HG02678 (cell line): ENCODE measurements around the gene LRP5.

ENCODE experiments used
- ATAC-seq: cut with Tn5 transposase; IDR thresholded peaks from one replicate; pipeline ENCODE4 v1.9.1; 2021; ENCODE audit warnings: mild to moderate bottlenecking, moderate library complexity; ENCODE audit not compliant: unreplicated experiment

Gene LRP5

GRCh38 chr11:68328374-68329091 lies 16.1 kb downstream of the LRP5 start:
- no peak for ATAC-seq

GRCh38 chr11:68329536-68329935 lies 17.1 kb downstream of the LRP5 start:
- no peak for ATAC-seq

GRCh38 chr11:68329978-68330699 lies 17.7 kb downstream of the LRP5 start:
- ATAC-seq: no peak

GRCh38 chr11:68330700-68331337 lies 18.4 kb downstream of the LRP5 start:
- no peak for ATAC-seq

- no peak for ATAC-seq
Measured at GRCh38 chr11:68331338-68331947, 19.1 kb downstream of the LRP5 start.

- ATAC-seq: no peak
Measured at GRCh38 chr11:68332186-68332585, 19.8 kb downstream of the LRP5 start.

- no peak for ATAC-seq
Measured at GRCh38 chr11:68333173-68333572, 20.8 kb downstream of the LRP5 start.

- ATAC-seq: no peak
Measured at GRCh38 chr11:68334923-68335322, 22.5 kb downstream of the LRP5 start.

- no peak for ATAC-seq
Measured at GRCh38 chr11:68335683-68336082, 23.3 kb downstream of the LRP5 start.

GRCh38 chr11:68336716-68337115 lies 24.3 kb downstream of the LRP5 start:
- ATAC-seq: no peak

- ATAC-seq: no peak
Measured at GRCh38 chr11:68337399-68337835, 25.0 kb downstream of the LRP5 start.

- no peak for ATAC-seq
Measured at GRCh38 chr11:68338051-68338780, 25.8 kb downstream of the LRP5 start.

- ATAC-seq: no peak
Measured at GRCh38 chr11:68340003-68340767, 27.8 kb downstream of the LRP5 start.

- ATAC-seq: no peak
Measured at GRCh38 chr11:68340784-68341556, 28.6 kb downstream of the LRP5 start.

- ATAC-seq: no peak
Measured at GRCh38 chr11:68341557-68342458, 29.4 kb downstream of the LRP5 start.

- ATAC-seq: no peak
Measured at GRCh38 chr11:68342459-68343158, 30.2 kb downstream of the LRP5 start.

- no peak for ATAC-seq
Measured at GRCh38 chr11:68343761-68344256, 31.4 kb downstream of the LRP5 start.
